Thyroid gland (tissue), 4 donors: ENCODE data around the gene LRRFIP1.
"Not testable (repeated sequence)": the region's sequence is repeated elsewhere in the genome, so short reads cannot be mapped to it uniquely, and the experiment has no call there.

Source experiments
- POLR2A ChIP-seq, 2 donors: fragments of 450-650 bp; IDR thresholded peaks; one replicate each; pipeline ENCODE4 v1.6.1; 2017; ENCODE audit warnings: antibody characterized with exemption in 2 of 2, mild to moderate bottlenecking in 2 of 2, moderate library complexity in 1 of 2
- TF ChIP-seq, protein P1 (sequence below), 6 experiments: fragments of 200-600 bp in 3 of 6; fragments of 450-650 bp in 3 of 6; sonication (generic) in 3 of 6; IDR thresholded peaks; one replicate each; pipeline ENCODE4 v1.5.1; 2016 to 2019; ENCODE audit warnings: antibody characterized with exemption in 6 of 6, mild to moderate bottlenecking in 2 of 6, inconsistent platforms in 1 of 6, moderate library complexity in 1 of 6

DNA sequence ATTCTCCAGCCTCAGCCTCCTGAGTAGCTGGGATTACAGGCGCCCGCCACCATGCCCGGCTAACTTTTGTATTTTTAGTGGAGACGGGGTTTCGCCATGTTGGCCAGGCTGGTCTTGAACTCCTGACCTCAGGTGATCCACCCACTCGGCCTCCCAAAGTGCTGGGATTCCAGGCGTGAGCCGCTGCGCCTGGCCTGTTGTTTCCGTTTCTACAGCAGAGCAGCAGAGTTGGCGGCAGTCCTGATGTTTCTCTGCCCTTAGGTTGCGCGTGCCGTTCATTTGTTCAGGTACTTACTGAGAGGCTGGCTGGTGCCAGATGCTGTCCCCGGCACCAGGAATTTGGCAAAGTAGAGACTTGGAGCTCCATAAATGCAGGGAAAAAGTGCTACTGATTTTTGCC lies 123.1 kb downstream of the LRRFIP1 start:
- TF ChIP-seq, protein P1, sequence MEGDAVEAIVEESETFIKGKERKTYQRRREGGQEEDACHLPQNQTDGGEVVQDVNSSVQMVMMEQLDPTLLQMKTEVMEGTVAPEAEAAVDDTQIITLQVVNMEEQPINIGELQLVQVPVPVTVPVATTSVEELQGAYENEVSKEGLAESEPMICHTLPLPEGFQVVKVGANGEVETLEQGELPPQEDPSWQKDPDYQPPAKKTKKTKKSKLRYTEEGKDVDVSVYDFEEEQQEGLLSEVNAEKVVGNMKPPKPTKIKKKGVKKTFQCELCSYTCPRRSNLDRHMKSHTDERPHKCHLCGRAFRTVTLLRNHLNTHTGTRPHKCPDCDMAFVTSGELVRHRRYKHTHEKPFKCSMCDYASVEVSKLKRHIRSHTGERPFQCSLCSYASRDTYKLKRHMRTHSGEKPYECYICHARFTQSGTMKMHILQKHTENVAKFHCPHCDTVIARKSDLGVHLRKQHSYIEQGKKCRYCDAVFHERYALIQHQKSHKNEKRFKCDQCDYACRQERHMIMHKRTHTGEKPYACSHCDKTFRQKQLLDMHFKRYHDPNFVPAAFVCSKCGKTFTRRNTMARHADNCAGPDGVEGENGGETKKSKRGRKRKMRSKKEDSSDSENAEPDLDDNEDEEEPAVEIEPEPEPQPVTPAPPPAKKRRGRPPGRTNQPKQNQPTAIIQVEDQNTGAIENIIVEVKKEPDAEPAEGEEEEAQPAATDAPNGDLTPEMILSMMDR (IDR thresholded peaks at IDR 0.05) = not testable (repeated sequence)
- not testable (repeated sequence) for TF ChIP-seq POLR2A (IDR thresholded peaks at IDR 0.05)
